ENCODE measurements around the gene ARHGAP24.
A peak's percentile ranks its signal among the peaks of the same experiment; 100 is the strongest.
"Not testable (repeated sequence)": the region's sequence is repeated elsewhere in the genome, so short reads cannot be mapped to it uniquely, and the experiment has no call there.

ARHGAP24 gene

DNA sequence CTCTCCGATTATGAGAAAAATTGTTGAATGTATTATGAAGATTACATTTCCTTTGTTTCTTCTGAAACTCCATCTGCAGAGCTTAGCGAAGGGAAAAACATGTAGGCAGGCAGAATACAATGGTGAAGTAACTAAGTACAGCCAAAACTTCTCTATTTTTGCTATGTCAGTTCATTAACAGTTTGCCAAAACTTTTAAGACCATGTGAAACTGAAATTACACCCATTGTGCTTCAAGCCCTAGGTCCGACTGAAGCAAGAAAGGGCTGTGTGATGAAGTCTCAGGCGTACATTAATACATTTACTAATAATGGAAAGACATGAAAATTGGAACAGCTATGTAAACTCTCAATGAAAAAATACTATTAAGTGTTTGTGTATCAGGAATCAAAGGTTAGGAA lies 486.9 kb downstream of the ARHGAP24 start:
- no peak for DNase-seq (ENCODE audit: low spot score)

DNA sequence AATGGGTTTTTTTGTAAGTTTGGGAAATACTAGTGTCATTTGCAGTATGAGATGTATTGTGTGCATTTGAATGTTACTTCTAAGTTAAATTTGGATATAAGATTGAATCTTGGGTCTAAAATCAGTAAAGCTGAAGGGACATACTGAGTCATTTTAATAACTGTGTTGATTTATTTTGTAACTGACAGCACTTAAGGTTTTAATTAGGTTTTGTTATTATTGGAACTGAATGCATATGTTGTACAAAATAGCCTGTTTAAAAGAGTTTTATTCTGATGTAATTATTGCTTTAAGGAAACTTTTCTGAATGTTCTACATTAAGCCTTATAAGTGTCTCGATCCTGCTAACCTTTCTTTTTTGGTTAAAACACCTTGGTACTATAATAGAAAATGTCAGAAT lies 488.3 kb downstream of the ARHGAP24 start:
- no peak for DNase-seq (ENCODE audit: low spot score)

DNA sequence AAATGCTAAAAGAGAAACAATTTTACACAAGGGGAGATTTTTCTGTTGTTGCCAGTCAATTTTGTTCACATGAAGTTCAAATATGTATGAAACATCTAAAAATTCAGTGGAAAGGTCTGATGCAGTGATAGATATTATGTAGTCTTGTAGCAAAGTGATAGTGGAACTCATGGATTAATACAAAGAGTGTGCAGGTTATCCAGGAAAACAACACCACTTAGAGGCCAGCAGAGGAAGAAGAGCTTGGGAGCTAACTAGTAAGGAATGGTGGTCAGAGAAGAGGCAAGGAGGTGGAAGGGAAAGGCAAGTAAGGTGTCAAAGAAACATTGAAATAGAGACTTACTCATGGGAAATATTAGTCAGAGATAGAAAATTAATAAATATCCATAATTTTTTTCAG lies 489.3 kb downstream of the ARHGAP24 start:
- DNase-seq (ENCODE audit: low spot score), result peak; percentile 6

DNA sequence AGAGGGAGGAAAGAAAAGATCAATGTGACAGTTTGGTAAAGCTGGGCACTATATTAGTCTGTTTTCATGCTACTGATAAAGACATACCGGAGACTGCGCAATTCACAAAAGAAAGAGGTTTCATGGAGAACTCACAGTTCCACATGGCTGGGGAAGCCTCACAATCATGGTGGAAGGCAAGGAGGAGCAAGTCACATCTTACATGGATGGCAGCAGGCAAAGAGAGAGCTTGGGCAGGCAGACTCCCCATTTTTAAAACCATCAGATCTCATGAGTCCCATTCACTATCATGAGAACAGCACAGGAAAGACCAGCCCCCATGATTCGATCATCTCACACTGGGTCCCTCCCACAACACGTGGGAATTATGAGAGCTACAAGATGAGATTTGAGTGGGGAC lies 490.1 kb downstream of the ARHGAP24 start:
- DNase-seq (ENCODE audit: low spot score), result not testable (repeated sequence)

DNA sequence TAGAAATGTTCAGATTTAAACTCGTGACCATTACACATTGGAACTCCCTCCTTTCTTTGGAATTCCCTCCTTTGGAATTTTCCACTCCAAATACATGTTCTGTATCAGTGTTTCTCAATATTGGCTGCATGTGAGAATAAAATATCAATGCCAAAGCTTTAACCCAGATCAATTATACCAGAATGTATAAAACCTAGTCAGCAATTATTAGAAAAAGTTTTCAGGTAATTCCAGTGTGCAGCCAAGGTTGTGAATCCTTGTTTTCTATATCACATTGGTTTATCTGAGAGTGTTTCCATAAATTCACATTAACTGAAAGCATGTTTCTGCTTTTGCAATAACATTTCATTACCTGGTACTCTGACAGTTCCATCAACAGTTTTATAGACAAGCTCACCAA lies 490.6 kb downstream of the ARHGAP24 start:
- no peak for DNase-seq (ENCODE audit: low spot score)

DNA sequence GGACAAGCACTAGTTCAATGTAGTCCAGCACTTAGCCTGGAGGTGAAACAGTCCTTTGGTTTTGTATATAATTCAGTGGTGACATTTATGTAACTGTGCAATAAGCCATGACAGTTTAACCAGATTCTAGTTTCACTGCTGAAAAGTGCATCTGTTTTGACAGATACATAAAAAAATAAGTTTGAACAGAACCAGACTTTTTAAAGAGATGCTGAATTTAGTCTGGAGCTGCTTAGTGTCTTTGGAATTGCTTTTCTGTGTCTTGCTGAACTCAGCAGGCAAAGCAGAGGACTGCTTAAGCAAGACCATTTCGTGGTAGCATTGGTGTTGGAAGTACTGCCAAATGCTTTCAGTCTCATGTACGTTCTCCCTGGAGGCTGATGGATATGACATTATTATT lies 491.4 kb downstream of the ARHGAP24 start:
- DNase-seq (ENCODE audit: low spot score), result no peak

DNA sequence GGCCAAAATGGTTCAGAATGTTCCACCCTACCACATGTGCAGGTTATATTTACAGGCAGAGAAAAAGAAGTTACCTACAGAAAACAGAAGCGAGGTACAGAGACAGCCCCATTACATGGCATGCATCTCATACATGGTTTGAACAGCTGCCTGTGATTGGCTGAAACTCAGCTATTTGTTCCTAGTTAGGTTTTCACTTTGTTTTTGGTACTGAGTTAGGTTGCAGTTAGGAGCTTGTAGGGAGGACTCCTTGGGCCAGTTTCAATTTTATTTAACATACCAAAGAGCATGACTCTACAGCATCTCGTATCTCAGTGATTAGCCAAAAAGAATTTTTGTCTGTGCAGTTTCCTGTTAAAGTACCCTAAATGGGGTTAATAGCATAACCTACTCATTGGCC lies 492.9 kb downstream of the ARHGAP24 start:
- DNase-seq (ENCODE audit: low spot score), result no peak

DNA sequence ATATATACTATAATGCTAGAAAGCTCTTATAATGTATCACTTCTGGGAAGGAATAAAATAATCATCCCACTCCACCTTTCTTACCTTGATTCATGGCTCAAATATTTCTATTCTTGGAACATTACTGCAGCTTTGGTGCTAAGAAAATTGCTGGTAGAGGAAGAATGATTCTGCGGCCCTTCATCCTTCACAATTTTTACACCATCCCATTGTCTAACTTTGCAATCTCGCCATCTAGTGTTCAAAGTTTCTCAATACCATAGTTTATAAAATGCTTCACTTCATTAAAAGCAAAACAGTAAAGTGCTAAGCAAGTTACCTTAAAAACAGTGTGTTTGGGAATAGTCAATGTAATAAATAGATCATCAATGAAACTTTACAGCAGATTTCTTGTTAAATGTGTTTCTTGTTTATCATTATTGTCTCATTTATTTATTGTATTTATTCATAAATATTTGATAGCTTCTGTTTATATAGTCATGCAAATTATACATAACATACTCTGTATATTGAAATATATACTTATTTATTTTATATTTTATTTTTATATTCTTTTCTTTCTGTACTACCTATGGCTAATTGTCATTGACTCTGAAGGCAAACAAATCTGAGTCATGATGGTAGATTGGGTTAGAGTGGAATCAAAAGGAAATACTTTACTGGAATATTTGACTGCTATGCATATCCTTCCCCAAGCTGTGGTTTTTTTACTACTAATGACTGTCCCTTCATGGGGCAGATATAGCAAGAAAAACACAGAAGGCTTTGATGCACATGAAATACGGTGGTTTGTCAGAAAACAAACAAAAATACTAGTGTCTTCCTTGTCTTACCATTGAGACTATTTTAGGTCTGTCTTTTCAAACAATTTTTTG lies 494.2 kb downstream of the ARHGAP24 start:
- DNase-seq (ENCODE audit: low spot score), result peak; percentile 9

DNA sequence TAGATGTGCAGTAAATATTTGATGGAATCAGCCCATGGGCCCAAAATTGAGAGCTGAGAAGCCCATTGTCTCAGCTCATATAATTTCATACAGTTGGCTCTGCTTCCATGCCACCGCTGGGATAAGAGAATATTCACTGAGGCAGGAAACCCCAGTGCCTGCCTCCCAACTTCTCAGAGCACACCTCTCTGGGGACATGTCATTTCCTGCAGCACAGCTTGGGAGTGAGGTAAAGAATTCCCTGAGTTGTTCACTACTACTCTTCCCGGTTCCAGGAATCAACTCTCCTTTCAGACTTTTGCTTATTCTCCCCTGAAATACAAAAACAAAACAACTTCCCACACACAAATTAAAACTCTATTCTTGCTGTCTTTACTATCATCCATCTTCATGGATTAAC lies 495.6 kb downstream of the ARHGAP24 start:
- no peak for DNase-seq (ENCODE audit: low spot score)

DNA sequence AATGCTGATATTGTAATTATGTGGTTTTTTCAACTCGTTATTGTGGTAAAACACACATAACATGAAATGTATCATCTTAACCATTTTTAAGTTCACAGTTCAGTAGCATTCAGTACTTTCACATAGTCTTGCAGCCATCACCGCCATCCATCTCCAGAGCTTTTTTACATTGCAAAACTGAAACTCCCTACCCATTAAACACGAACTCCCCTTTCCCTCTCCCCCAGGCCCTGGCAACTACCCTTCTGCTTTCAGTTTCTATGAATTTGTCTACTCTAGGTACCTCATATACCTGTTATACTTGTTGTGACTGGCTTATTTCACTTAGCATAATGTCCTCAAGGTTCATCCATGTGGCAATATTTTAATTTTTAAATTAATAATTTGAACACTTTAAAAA lies 504.3 kb downstream of the ARHGAP24 start:
- DNase-seq (ENCODE audit: low spot score), result no peak

DNA sequence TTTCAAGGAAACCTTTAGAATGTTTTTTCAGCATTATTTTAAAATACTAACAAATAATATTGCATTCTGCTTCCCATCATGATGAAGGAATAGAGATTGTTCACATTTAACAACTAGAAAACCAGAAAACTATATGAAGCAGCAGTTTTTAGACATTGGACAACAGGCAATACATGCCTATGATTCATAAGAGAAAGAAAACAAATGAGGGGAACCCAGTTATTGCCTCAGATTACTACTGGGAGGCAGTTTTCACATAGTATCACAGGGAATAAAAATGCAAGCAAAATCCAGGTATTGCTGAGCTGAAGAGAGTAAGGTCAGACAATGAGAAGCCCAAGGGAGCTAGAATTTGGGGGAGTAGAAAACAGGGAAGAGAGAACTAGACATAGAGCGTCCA lies 511.3 kb downstream of the ARHGAP24 start:
- no peak for DNase-seq (ENCODE audit: low spot score)

DNA sequence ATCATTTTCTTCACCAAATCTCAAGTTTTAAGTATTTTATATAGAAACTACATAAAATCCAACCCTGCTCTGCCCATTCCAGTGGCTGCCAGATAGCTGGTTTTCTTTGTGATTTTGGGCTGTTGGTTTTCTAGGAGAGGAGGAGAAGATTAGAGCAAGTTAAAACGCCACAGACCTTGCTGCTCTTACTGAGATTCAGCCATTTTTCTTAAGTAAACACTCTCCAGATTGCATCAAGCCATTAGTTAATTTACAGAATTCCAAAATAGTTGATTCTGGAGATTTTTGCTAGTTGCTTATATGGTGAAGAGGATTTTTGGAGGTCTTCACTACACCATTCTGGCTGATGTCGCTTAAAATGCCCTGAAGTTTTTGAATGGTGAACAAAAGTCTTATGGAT lies 518.7 kb downstream of the ARHGAP24 start:
- DNase-seq (ENCODE audit: low spot score), result no peak

DNA sequence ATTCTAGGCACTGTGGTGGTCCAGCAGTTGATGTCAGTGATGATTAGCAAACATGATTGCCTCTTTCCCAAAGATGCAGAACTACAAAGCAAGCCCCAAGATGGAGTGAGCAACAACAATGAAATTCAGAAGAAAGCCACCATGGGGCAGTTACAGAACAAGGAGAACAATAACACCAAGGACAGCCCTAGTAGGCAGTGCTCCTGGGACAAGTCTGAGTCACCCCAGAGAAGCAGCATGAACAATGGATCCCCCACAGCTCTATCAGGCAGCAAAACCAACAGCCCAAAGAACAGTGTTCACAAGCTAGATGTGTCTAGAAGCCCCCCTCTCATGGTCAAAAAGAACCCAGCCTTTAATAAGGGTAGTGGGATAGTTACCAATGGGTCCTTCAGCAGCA lies 519.6 kb downstream of the ARHGAP24 start:
- no peak for DNase-seq (ENCODE audit: low spot score)

DNA sequence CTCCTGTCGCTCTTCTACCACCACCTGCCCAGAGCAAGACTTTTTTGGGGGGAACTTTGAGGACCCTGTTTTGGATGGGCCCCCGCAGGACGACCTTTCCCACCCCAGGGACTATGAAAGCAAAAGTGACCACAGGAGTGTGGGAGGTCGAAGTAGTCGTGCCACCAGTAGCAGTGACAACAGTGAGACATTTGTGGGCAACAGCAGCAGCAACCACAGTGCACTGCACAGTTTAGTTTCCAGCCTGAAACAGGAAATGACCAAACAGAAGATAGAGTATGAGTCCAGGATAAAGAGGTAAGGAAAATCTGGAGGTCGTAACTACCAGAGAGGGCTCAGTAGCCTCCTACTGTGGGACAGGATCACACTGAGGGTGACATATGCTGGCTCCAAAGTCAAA lies 520.4 kb downstream of the ARHGAP24 start:
- DNase-seq (ENCODE audit: low spot score), result no peak

DNA sequence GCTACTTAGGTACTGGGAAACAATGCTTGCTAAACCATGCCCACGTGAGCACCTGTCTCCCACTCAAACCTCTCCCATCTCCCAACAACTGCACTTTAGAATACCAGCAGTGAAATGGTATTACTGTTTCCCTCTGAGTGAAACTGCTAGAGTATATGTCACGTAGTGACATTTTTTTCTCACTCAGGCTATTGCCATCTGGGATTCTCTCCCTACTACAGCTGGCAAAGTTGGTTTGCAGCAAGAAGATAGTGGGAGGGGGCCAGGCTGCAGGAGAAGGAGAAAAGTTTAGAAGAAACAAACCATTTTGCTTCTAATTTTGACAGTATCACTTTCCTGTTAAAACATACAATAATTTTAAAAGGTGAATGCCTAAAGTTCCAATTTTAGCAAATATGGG lies 526.6 kb downstream of the ARHGAP24 start:
- no peak for DNase-seq (ENCODE audit: low spot score)

DNA sequence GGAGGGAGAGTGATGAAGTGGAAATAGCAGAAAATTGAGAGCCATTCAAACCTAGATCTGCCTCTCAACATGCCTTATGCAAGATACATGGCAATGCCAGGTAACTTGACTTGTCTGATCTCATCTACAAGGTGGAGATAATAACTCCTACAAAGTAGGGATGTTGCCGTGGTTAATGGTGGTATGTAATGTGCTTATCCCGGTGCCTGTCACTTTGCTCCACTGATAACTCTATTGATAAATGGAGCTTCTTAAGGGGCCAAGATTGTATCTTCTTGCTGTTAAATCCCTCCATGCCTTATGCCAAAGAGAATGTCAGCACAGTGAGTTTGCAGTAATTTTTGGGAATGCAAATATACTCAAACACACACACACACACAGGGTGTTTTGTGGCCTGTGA lies 529.1 kb downstream of the ARHGAP24 start:
- no peak for DNase-seq (ENCODE audit: low spot score)

DNA sequence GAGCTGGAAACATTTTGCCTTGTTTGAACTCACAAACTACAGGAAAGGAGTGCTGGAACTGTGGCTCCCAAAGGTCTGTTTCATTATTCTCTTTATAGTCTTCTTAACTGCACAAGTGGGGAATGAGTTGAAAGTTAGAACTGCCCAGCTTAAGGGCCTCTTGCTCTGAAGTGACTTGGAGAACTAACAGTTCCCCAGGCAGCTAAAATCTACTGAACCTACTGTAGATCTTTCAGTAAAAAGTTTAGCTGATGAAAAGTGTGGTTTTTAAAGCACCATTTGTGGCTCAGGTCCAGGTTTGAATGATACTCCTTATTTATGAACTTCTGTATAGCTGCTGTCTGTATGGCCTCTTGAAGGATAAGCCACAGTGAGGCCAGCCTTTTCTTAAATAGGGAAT lies 531.1 kb downstream of the ARHGAP24 start:
- DNase-seq (ENCODE audit: low spot score), result no peak

DNA sequence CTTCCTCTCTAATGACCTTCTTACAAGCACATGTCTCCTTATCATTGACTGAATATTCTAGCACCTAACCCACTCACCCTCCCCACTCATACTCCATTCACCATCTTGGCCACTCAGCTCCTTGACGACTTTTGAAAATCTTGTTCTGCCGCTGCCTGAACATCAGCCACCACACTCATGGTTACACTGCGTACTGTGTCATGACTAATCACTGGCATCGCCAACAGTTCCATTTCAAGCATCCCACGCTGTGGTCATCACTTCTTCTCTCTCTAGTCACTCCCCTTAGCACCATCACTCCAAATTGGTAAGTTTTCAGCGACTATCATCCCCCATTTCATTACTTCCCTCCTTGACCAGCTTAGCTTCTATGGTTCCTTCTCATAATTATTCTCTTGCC lies 532.1 kb downstream of the ARHGAP24 start:
- no peak for DNase-seq (ENCODE audit: low spot score)

DNA sequence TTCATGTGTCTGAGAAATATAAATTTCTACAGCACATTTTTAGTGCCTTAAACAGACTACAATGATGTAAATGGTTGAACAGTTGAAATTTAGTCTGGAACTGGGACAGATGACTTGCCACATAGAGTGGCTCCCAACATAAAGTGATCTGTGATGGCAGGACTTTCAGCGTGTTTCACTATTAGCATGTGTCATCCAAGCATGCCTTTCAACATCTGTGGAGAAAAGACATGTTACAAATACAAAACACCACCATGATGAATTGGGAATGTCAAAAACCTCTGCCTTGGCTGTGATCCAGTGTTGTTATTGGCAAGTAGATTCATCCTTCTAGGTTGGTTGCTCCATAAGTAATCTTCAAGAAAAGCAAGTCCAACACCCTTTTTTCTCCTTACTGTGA lies 536.2 kb downstream of the ARHGAP24 start:
- DNase-seq (ENCODE audit: low spot score), result no peak

DNA sequence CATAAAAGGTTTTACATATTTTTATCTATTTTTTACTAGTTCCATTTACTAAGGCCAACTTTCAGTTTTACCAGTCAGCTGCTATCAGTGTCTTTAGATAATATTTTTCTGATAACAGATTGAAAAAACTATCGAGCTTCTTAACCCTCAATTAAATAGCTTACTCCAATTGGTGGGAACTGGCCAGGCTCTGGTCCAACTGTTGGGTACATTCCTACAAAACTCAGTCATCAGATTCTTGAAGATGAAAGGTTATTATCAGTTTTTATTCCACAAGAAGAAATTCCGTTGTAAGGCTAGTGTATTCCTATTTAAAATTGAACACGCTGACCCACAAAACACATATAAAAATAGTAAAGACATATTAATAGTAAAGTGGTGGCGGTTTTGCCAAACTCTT lies 538.7 kb downstream of the ARHGAP24 start:
- DNase-seq (ENCODE audit: low spot score), result no peak

DNA sequence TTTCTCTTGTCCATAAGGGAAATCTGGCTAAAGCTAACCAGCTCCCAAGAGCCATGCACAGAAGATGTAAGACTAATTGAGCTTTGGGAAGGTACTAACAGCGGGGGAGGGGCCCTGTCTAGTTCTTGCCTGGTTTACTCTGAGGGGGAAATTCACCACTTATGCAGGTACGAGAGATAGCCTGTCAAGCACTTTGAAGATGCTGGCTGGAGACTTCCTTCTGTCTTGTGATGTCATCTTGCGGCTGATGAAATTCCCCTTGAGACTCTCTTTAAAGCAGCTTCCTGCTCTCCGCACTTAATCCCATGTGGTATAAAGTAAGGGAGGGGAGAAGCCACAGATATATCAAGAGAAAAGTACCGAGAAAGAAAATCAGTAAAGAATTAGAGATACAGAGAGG lies 539.6 kb downstream of the ARHGAP24 start:
- DNase-seq (ENCODE audit: low spot score), result no peak

DNA sequence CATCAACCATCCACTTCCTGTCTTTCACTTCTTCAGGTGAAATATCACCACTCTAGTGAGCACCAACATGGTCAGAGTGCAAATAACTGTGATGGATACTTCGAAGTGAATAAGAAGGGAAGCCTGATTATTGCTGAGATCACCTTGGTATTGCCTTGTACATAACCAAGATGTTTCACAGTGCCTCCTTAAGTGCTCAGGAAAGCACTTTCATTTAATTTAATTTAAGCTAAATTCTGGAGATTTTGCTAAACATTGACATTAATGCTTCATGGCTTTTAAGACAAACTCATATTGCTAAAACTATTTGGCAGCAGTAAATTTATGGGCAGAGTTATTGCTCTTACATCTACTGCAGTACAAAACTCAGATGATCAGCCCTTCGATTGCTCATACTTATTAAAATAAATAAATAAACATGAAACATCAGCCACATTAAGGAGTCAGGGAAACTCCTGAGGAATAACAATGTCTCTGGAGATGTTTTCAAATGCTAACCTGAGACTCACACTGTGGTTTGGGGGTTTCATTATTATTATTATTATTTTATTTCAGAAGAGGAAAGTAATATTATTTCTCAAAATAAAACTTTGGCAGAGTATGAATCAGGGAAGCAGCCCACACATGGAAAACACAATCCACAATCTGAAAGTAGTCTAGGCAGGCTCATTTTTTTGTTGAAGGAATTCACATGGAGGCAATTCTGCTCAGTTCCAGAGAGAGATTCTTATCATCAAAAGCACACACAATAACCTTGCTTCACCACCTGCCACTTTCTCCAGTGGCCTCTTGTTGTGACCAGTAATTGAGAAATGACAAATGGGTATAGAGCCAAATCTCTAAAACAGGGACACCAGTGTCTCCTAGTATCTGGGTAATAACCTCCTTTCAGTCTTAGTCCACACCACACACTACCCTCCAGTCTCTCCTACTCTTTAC lies 540.7 kb downstream of the ARHGAP24 start:
- no peak for DNase-seq (ENCODE audit: low spot score)

DNA sequence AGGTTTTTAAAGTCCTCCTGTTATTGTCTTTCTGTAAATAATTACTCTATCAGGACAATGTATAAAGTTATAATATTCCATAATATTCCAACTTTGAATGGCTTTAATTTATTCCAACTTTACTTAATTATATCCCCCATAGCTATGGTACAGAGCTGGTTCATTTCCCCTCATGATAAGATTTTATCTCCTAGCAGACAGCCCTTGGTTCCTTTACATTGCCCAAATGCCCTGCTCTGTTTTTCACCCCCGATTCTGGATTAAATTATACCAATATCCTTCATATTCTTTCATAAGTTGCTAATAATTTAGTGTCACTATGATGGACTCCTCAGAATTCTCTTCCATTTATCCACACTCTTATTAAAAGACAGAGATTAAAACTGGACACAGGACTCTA lies 544.4 kb downstream of the ARHGAP24 start:
- no peak for DNase-seq (ENCODE audit: low spot score)
